Right ventricle myocardium superior (tissue), 1 donor: Measurements from ENCODE around the gene ATP2C1. TPM values are rescaled to one million over a fixed set of nuclear protein-coding genes. Genes with fewer than 3 reads are reported as not detected.

Experiments used
- ATAC-seq: fragments of 200-7000 bp; cut with Tn5 transposase; one replicate; pipeline ENCODE4 v1.9.1; 2020; ENCODE audit warnings: mild to moderate bottlenecking; ENCODE audit not compliant: poor library complexity
- DNase-seq: peaks from one replicate; pipeline ENCODE4 v3.0.0-alpha.2; 2020
- intact Hi-C: fragments of 100-400 bp; cut with DNase I; formaldehyde crosslinking; loops from one replicate; pipeline ENCODE4 v1.11.2; 2022
- total RNA-seq: library from RNA; stranded (reverse); fragmentation: NEBNext Ultra II Directional; extraction: Animal tissue kit (Norgen Biotek cat#: 25700); gene quantifications from one replicate; pipeline ENCODE4 v1.2.1, GENCODE V29; 2021
- donor health status: DM: no; HTN: yes; CAD: no; lungs with severe emphysema.

Gene ATP2C1
- total RNA-seq, 1 donor from 2014 or later: 54.9 TPM

DNA sequence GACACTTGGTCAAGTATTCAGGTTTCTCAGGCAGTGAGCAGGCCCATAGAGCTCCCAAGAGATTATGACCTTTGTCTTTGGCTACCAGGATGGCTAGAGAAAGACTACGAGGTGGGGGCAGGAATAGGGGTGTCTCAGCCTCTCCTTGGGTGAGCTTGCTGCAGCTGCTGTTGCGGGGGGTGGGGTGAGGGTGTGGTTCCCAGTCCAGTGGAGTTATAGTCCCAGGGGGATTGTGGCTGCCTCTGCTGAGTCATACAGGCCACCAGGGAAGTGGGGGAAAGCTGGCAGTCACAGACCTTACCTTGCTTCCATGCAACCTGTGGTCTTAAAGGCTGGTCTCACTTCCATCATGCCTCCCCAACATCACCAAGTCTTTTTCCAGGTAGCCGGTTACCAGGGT lies 31.7 kb downstream of the ATP2C1 start:
- ATAC-seq: no peak
- DNase-seq: no peak
- intact Hi-C loops: no loop called here

GRCh38 chr3:130926504-130926903 lies 32.6 kb downstream of the ATP2C1 start:
- intact Hi-C loops: no loop called here
- no peak for ATAC-seq
- no peak for DNase-seq

GRCh38 chr3:130929804-130930203 lies 35.9 kb downstream of the ATP2C1 start:
- no peak for DNase-seq
- intact Hi-C loops: no loop called here
- ATAC-seq: no peak

DNA sequence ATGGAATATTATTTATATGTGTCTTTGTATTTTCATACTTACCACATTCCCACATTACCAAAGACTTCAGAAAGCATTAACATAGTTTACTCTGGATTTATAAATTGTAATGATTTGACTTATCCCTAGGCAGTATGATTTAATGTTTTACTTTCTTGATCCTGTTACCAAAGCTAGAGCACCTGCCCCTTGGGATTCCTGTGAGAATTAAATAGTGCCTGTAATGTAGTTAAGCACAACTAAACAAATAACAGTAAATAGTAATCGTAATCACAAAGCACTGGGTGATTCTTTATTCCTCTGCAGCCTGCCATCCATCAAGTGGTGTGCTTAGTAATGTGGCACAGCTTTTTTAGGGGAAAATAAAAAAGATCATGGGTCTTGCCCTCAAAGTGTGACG lies 39.1 kb downstream of the ATP2C1 start:
- intact Hi-C loops: no loop called here
- no peak for ATAC-seq
- DNase-seq: no peak

DNA sequence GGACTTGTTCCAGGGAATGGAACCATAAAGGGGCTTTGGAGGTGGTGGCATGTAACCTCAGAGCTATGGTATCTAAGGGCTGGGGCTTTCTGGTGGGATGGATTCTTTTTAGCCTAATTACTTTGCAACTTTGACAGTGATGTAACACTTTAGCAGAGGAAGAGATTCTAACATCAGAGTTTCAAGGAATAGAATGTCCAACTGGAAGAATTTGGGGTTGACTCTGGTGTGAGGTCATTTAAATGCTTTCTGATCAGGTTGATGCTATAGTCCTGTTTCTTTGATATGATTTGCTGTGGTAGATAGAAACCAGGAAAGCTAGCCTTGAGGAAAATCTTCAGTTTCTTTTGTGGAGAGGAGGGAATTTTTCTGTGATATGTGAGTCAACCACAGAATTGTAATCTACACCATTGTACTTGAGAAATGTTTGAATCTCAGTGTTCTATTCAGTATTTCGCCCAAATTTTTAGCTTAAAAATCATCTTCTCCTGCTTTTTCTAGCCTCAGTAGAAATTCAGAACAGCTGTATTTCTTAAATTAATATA lies 40.0 kb downstream of the ATP2C1 start:
- intact Hi-C loops: no loop called here
- no peak for ATAC-seq
- DNase-seq: no peak

DNA sequence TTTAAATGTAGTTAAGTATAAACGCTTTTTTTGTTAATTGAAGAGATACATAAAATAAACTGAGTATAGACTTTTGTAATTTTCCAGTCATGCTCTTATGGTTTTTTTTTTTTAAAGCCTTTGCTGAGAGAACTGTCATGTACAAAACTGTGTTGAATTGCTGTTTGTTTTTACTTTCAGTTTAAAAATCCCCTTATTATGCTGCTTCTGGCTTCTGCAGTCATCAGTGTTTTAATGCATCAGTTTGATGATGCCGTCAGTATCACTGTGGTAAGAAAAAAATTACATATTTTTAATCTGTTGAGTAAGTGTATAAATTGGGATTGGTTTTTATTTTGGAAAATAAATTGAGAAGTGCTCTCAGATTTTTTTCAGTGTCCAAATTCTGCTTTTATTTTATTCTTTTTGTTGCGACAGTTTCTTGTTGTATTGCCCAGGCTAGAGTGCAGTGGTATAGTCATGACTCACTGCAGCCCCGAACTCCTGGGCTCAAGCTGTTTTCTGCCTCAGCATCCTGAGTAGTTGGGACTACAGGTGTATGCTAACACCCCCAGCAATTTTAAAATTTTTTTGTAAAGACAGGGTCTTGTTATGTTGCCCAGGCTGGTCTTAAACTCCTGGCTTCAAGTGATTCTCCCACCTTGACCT lies 40.7 kb downstream of the ATP2C1 start:
- no peak for DNase-seq
- intact Hi-C loops: no loop called here
- ATAC-seq: no peak

DNA sequence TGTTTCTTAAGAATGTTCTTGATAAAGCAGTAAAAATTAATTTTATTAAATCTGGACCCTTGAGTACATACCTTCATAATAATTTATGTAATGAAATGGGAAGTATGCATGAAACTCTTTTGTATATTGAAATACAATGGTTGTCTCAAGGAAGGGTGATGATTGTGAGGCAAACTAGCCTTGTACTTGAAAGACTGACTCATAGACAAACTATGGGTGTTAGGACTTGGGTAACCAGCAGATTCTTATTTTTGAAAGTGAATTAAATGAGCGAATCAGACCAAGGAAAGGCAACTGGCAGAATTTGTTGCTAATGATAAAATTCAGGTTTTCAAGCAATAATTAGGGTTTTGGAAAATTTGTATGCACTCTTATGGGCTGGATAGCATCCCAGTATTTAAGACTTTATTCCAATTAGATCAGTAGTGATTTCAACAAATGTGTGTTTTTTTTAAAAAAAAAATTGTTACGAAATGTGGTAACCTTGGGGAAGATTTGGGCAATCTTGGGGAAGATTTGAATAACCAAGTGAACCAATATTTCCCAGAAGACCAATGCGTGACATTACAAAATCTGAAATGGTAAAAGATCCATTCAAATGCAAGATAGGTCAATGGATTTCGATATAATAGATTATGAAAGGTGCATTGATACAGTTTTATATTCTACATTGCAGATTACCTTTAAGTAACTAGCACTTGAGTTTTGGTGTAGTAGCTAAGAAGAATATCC lies 42.0 kb downstream of the ATP2C1 start:
- DNase-seq (no peak), ATAC-seq (no peak)
- intact Hi-C loops: no loop called here

- ATAC-seq (peak; percentile 70), DNase-seq (no peak)
- intact Hi-C loops: no loop called here
These were observed 45.9 kb downstream of the ATP2C1 start for GRCh38 chr3:130939753-130940152.

DNA sequence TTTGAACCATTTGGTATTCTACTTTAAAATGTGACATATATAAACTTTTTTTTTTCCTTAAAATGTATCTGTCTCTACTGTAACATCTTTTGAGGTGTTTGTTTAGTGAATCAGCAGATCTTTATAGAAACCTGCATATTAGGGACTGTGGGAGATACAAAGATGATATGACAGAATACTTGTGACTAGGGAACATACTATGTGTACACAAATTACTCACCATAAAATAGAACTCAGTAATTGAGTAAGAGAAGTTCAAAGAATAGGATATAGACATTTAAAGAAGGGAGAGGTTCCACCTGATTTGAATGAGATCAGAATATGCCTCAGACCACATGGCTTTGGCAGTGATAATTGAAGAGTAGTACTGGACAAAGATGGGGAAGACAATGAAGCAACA lies 47.9 kb downstream of the ATP2C1 start:
- intact Hi-C loops: no loop called here
- DNase-seq (no peak), ATAC-seq (no peak)

- no peak for DNase-seq
- no peak for ATAC-seq
- intact Hi-C loops: no loop called here
These were observed 53.0 kb downstream of the ATP2C1 start for GRCh38 chr3:130946882-130947281.

- ATAC-seq (no peak), DNase-seq (no peak)
- intact Hi-C loops: no loop called here
These were observed 54.3 kb downstream of the ATP2C1 start for GRCh38 chr3:130948001-130948773.

GRCh38 chr3:130948929-130949328 lies 55.0 kb downstream of the ATP2C1 start:
- DNase-seq: no peak
- ATAC-seq: no peak
- intact Hi-C loops: no loop called here

GRCh38 chr3:130950124-130950523 lies 56.2 kb downstream of the ATP2C1 start:
- intact Hi-C loops: no loop called here
- DNase-seq: no peak
- no peak for ATAC-seq

DNA sequence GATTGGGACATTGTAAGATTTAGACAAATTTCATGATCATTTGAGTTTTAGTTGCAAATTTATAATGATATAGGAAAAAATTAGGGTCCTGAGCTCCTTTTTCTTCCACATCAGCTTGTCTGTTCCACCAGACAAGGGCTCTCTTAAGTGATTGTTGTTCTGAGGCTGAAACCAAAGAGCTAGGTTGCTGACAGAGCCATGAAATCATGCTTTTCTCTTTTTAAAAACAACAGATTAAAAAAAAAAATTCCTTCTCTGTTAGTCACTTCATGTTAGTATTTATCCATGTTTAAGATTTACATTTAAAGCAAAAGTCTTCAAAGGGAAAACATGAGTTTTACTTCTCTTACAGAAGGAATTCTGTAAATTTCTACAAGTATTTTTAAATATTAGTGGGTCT lies 56.8 kb downstream of the ATP2C1 start:
- ATAC-seq: no peak
- intact Hi-C loops: no loop called here
- DNase-seq: no peak

DNA sequence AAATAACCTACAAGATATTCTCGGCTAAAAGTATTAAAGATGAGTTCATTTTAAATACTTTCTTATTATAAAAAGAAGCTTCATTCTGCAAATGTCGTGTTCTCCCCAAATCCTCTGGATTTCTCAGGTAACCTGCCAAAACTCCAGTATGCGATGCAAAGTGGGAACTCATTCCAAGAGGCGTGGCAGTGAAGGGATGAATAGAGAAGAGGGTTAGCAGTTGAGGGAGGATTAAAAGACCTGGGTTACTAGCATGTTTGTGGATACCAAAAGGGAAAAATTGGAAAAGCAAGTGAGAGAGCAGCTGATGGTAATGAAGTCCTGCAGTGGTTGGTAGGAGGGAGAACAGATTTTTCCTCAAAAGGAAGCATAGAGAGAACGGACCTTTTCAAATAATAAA lies 61.6 kb downstream of the ATP2C1 start:
- intact Hi-C loops: no loop called here

DNA sequence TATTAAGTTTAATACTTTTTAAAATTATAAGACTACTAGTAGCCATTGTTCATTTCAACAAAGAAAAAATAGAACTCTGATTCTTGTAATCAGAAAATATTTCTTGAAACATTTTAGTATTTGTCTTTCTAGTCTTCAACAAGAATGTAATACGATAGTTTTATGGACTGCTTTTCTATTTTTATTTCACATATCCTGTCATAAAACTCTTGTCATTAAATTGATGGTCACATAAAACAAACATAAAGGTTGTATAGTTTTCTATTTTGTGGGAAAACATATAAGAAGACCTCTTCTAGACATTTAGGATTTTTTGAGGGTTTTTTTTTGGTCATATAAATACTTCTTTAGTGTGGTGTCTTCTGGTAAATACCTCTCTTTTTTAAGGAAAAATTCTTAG lies 62.4 kb downstream of the ATP2C1 start:
- ATAC-seq (no peak), DNase-seq (no peak)
- intact Hi-C loops: no loop called here

More for the DNA sequence above, 61.6 kb downstream of the ATP2C1 start:
- DNase-seq (no peak), ATAC-seq (no peak)

DNA sequence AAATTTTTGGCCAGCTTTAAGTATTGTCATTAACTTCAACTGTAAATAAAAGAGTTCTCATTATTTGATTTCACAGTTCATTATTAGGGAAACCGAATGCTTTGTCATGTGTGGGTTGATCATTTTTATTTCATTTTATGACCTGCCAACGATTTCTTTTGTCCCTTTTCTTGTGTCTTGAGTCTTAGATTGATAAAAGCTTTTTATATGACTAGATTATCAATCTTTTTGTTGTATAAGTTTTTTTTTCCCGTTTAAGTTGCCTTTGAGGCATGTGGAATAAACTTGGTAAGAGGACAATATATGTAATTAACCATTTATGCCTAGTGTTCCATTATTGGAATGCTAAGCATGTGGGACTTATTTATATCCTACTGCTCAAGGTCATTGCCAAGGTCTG lies 62.8 kb downstream of the ATP2C1 start:
- ATAC-seq (no peak), DNase-seq (no peak)
- intact Hi-C loops: no loop called here

GRCh38 chr3:130960139-130960795 lies 66.4 kb downstream of the ATP2C1 start:
- intact Hi-C loops: no loop called here
- no peak for ATAC-seq
- DNase-seq: no peak

GRCh38 chr3:130961458-130961857 lies 67.6 kb downstream of the ATP2C1 start:
- intact Hi-C loops: no loop called here
- ATAC-seq (no peak), DNase-seq (no peak)
